HL-60 (cell line): ENCODE measurements around the gene SSX2IP.

Experiments
- GABPA ChIP-seq: IDR thresholded peaks from 2 replicates; pipeline ENCODE4 v1.6.1; 2012; ENCODE audit warnings: low read depth
- REST ChIP-seq: IDR thresholded peaks from 2 replicates; pipeline ENCODE4 v1.6.1; 2012; ENCODE audit warnings: low read depth; ENCODE audit not compliant: insufficient replicate concordance

- TF ChIP-seq REST (no peak), GABPA (no peak)
Measured at GRCh38 chr1:84712276-84712874, 22.1 kb upstream of the SSX2IP start.
